AG09309 (cell line): ENCODE data around the gene CD164L2.

Experiments used
- DNase-seq: peaks from one replicate; pipeline ENCODE4 v3.0.0-alpha.2; 2010; ENCODE audit warnings: low read depth
- H3K4me3 ChIP-seq: 2 replicates; pipeline ENCODE4 v1.5.1; 2011; ENCODE audit warnings: mild to moderate bottlenecking, low read depth, low read length, moderate library complexity; ENCODE audit not compliant: control insufficient read depth
- TF ChIP-seq, protein P1 (sequence below): IDR thresholded peaks from 2 replicates; pipeline ENCODE4 v1.5.1; 2011; ENCODE audit warnings: mild to moderate bottlenecking, low read depth, low read length, inconsistent platforms; ENCODE audit not compliant: insufficient read depth, control insufficient read depth; ENCODE audit errors: missing control alignments

The CD164L2 gene

DNA sequence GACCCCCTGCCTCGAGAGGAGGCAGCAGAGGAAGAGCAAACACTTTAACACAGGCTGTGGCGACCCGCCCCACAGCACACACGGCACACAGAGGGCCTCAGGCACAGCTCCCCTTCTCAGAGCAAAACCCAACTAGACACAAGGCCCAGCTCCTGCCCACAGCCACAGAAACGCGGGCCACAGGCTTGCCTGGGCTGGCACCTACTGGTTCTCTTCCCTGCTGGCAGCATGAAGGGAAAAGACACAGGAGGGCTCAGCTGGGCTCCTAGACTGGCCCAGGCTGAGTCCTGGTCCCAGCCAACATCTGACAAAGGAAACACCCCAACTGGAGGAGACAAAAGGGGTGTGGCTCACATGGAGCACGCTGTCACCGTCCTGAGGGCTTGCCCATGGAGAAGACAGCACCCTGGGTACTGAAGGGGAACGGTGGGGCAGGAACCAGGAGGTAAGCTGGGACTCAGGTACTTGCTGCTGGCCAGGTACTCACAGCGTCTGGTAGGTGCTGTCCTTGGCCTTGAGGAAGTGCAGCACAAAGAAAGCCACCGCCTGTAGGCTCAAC, 3.5 kb downstream of the CD164L2 start:
- TF ChIP-seq, protein P1, sequence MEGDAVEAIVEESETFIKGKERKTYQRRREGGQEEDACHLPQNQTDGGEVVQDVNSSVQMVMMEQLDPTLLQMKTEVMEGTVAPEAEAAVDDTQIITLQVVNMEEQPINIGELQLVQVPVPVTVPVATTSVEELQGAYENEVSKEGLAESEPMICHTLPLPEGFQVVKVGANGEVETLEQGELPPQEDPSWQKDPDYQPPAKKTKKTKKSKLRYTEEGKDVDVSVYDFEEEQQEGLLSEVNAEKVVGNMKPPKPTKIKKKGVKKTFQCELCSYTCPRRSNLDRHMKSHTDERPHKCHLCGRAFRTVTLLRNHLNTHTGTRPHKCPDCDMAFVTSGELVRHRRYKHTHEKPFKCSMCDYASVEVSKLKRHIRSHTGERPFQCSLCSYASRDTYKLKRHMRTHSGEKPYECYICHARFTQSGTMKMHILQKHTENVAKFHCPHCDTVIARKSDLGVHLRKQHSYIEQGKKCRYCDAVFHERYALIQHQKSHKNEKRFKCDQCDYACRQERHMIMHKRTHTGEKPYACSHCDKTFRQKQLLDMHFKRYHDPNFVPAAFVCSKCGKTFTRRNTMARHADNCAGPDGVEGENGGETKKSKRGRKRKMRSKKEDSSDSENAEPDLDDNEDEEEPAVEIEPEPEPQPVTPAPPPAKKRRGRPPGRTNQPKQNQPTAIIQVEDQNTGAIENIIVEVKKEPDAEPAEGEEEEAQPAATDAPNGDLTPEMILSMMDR, result no peak
- no peak for DNase-seq

DNA sequence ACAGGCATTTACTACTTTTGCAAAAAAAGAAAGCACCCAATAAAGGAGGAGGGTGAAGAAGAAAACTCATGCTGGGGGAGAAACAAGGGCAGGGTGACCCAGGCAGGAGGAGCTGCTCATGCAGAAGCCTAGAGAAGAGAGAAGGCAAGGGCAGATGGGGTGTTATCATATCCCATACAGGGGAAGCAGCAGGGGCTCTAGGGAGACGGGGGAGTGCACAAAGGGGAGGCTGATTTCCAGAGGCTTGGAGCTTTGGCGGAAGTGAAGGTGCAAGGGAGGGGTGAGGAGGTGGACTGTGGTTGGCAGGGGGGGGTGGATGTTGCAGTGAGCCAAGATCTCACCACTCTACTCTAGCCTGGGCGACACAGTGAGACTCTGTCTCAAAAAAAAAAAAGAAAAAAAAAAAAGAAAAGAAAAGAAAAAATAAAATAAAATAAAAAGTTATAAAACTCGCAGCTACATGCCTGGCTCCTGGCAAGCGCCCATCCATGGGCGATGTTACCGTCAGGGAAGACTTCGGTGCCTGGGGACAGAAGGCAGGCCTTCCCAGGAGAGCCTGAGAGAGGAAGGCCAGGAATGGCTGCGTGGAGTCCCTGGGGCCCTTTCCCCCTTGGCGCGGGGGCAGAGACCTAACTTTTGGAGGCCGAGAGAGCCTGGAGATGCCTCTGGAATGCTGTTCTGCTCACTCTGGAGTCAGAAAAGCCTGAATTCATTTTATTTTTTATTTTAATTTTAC, 5.2 kb downstream of the CD164L2 start:
- TF ChIP-seq, protein P1, result no peak
- no peak for DNase-seq
- H3K4me3 ChIP-seq, result no peak overlapping the region

More for the DNA sequence above, 3.5 kb downstream of the CD164L2 start:
- H3K4me3 ChIP-seq, result no peak overlapping the region

DNA sequence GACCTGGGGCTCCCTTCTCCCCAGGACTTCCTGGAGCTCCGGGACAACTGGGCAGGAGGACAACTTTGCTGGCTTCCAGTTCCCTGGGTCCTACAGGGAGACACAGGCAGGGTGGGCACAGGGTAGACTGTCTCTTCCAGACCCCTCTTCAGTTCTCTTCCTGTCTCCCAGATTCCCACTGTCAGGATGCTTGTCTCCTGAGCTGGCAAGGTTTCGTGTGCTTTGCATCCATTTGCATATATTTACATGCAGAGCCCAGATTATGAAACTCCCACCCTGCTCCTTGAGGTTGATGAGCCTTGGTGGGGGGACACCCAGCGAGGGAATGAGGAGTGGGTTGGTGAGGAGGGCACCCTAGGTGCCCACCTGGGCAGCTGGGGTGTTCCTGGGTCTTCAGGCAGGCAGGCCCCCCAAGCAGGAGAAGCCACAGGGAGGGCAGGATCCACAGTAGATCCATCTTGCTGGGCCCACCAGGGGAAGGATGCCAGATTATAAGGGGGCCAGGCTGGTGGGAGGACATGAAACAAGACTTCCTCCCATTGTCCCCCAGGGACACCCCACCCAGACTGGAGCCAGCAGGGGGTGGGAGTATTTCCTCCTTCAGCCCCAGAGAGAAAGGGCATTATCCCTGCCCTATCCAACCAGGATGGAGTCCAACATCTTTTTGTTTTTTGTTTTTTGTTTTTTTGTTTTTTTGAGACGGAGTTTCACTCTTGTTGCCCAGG, 8.6 kb downstream of the CD164L2 start, which contains the start of gene FCN3:
TSS of gene FCN3 (minus strand) at position 463 of the 725 bp plus-strand sequence. CDS start at position 457, 6 bp downstream.
- no peak within 1 kb of the TSS for H3K4me3 ChIP-seq
- DNase-seq, result no peak
- TF ChIP-seq, protein P1, result no peak

DNA sequence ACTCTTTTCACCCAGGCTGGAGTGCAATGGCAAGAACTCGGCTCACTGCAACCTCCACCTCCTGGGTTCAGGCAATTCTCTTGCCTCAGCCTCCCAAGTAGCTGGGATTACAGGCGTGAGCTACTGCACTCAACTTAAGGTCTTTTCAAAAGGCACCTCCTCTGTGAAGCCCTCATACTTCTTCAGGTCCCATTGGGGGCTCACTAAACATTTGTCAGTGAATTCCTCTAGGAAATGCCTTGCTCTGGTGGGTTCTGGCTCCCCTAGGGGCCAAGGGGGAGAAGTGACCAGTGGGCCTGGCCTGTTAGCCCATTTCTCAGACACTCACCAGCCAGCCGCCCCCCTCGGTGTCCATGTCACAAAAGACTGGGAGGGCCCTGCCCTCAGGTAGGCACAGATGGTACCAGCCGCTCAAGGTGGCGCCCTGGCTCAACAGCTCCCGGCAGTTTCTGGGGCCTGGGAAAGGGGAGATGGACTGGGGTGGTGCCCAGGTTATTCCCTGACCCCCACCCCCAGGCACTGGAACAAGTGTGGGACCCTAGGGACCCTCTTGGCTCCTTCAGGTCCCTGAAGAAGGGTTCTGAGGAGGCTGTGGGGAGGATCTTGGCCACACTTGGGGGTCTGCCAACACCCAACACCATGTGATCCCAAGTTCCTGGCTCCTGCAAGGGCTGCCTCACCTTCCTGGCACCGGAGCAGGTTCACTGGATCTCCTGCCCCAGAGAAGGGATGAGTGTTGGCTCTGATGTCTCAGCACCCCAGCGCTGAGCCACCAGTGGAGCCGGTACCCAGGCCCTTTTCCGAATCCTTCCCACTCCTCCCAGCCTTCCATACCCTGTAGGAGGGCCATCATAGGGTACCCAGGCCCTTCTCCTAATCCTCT, 10.1 kb downstream of the CD164L2 start:
- no peak for DNase-seq
- TF ChIP-seq, protein P1, result peak; percentile 38
- no peak overlapping the region for H3K4me3 ChIP-seq

DNA sequence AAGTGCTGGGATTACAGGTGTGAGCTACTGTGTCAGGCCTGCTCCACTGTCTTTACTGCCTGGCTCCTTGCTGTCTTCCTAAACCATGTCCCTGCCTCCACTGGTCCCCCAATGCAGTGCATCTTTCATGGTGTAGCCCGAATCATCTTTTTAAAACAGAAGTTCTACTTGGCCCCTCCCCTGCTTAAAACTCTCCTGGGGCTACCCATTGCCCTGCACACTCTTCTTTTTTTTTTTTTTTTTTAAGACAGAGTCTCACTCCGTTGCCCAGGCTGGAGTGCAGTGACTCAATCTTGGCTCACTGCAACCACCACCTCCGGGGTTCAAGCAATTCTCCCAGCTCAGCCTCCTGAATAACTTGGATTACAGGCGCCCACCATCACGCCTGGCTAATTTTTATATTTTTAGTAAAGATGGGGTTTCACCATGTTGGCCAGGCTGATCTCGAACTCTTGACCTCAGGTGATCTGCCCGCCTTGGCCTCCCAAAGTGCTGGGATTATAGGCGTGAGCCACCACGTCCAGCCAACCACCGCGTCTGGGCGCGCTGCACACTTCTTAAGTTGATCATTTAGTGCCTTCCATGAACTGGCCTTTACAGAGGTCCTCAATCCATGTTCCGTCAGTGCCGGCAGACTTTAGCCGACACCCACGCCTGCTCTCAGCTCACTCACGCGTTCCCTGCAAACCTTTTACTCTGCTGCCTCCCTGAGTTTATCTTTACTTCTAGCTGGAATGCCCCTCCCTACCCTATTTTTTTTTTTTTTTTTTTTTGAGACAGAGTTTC, 10.9 kb downstream of the CD164L2 start:
- no peak for DNase-seq
- TF ChIP-seq, protein P1, result no peak
- H3K4me3 ChIP-seq, result no peak overlapping the region
